PFSK-1 (cell line): ENCODE results near the gene LRRC34.

Source experiments
- FOXP2 ChIP-seq: optimal IDR thresholded peaks from 2 replicates; pipeline ENCODE3; 2011; ENCODE audit warnings: borderline replicate concordance, control low read depth, inconsistent platforms; ENCODE audit not compliant: insufficient read depth; ENCODE audit errors: extremely low read length, extremely low read depth
- POLR2AphosphoS5 ChIP-seq: IDR thresholded peaks from 2 replicates; pipeline ENCODE4 v1.6.1; 2012; ENCODE audit warnings: low read depth, mild to moderate bottlenecking, control low read depth, low read length, moderate library complexity
- REST ChIP-seq, 2 experiments: IDR thresholded peaks; 2 replicates each; pipeline versions ENCODE4 v1.6.1 to v1.8.0; 2011 to 2012; ENCODE audit warnings: low read depth in 2 of 2, low read length in 2 of 2, control low read depth in 1 of 2, inconsistent platforms in 1 of 2, mild to moderate bottlenecking in 1 of 2, moderate library complexity in 1 of 2; ENCODE audit not compliant: insufficient read depth in 1 of 2
- TAF1 ChIP-seq: IDR thresholded peaks from 2 replicates; pipeline ENCODE4 v1.6.1; 2012; ENCODE audit warnings: low read length, control low read depth, borderline replicate concordance; ENCODE audit not compliant: insufficient read depth

DNA sequence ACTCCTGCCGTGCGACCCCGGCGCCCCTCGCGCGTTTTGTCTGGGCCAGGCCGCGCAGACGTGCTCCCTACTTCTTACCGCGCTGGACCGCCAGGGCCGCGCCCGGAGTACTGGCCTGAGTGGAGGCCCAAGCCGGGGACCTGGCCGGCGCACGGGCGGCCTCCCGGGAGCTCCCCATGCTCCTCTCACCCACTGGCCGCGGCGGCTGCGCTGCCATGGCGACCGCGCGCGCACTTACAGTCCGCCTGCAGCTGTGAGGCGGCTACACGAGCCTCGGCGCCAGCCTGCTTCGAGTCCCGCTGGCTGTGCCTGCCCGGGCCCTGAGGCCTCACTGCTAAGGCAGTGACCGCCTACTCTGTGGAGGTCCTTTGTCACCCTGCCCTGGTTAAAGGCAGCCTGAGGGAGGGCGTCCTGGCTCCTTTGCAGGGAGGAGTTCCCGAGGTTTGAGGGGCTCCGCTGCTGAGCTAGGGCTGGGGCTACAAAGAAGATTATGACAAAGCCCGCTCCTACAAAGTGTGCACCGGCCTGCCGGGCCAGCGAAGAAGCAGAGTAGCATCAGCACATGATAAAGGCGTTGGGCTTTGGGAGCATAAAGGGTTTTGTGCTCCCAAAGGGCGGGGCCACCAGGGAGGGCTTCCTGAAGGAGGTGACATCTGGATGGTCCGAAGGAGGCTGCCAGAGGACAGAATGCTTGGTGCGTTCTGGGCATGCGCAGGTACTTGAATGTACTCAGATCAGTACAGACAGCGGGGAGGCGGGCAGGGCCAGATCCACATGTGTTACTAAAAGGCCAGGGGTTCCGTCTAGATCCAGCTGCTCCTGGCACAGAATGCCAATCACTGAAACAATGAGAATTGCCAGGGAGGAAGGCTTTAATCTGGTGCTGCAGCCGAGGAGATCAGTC, at the start of gene LRRC34, which contains the start of gene LRRIQ4:
- TF ChIP-seq POLR2AphosphoS5: no peak
- no peak for TF ChIP-seq REST (IDR thresholded peaks at IDR 0.05; ENCODE audit: insufficient read depth in 1 of 2, low read depth in 2 of 2, low read length in 2 of 2)
- no peak for TF ChIP-seq FOXP2
- no peak for TF ChIP-seq TAF1
